ENCODE data around the gene KRTAP4-12. TPM values are rescaled to one million over a fixed set of nuclear protein-coding genes. Genes with fewer than 3 reads are reported as not detected.
"Not testable (repeated sequence)": the region's sequence is repeated elsewhere in the genome, so short reads cannot be mapped to it uniquely, and the experiment has no call there.

Gene KRTAP4-12
- not detected in 2 replicates for total RNA-seq

DNA sequence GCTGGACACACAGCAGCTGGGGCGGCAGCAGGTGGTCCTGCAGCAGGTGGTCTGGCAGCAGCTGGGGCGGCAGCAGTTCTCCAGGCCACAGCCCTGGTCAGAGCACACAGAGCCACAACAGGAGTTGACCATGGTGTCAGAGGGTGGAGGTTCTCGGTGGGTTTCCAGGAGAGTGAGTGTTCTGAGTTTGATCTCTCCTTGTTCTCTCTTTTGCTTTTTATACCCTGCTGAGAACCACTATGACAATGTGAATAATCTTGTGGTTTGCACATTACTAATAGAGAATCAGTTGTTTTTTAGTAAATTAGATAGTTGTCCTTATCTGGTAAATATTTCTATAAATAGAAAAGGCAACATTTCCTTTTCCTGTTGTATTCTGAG, at the start of gene KRTAP4-12:
Gene KRTAP4-12, minus strand, starts transcription at position 192 of the 381 bp plus-strand sequence. Its CDS starts 60 bp downstream, at position 132.
- DNase-seq = not testable (repeated sequence)

DNA sequence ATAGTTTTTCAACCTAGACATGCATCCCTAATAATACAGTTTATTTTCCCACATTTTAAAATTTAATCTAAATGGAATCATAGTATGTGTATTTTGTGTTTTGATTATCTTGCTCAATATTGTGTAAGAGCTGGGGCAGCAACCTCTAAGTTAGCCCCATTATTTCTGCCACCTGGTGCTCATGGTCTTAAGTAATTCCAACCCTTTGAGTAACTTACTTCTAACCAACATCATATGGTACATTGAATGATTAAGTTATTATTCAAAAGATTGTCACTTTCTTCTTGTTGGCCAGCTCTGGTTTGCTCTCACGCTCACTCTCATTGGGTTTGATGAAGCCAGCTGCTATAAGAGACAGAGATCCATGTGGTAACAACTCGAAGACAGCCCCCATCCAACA, 47.9 kb upstream of the KRTAP4-12 start:
- DNase-seq = no peak

DNA sequence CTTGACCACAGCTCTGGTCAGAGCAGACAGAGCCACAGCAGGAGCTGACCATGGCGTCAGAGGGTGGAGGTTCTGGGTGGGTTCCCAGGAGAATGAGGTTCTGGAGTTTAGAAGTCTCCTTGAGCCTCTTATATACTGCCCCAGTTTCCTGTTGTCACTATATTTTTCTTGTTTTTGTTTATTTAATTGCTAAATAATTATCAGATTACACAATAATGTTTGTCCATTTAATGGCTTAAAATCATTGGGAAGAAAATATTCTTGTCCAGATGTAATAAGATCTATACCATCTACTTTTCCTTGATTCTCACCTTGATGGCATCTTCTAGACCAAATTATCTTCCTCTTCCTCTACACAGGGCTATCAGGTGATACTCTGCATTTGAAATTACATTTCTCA, 44.1 kb upstream of the KRTAP4-12 start, which contains the start of gene KRTAP4-3:
Gene KRTAP4-3, minus strand, starts transcription at position 101 of the 400 bp plus-strand sequence. Its CDS starts 49 bp downstream, at position 52.
- DNase-seq = no peak

DNA sequence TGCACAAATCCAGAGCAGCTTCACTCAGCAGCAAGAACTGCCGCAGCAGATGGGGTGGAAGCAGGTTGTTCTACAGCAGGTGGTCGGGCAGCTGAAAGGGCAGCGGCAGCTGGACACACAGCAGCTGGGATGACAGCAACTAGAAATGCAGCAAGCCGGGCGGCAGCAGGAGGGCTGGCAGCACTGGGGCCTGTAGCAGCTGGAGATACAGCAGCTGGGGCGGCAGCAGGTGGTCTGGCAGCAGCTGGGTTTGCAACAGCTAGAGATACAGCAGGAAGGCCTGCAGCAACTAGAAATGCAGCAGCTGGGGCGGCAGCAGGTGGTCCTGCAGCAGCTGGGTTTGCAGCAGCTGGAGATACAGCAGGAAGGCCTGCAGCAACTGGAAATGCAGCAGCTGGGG, 43.6 kb upstream of the KRTAP4-12 start:
- no peak for DNase-seq

DNA sequence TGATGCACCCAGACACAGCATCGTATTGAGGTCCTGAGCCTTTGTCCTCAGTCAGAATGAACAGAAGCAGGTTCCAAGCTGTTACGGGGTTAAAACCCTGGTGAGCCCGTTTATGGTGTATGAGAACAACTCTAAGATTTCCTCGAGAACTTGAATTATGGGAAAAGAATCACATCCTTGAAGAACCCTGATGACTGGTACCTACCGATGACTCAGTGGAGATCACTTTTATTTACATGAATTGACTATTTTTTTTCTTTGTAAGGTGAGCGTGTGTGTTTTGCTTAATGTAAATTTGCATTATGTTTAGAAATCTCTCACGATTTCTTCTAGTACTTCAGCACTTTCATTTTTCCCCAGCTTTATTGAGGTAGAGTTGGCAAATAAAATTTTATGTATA, 39.8 kb upstream of the KRTAP4-12 start:
- no peak for DNase-seq

DNA sequence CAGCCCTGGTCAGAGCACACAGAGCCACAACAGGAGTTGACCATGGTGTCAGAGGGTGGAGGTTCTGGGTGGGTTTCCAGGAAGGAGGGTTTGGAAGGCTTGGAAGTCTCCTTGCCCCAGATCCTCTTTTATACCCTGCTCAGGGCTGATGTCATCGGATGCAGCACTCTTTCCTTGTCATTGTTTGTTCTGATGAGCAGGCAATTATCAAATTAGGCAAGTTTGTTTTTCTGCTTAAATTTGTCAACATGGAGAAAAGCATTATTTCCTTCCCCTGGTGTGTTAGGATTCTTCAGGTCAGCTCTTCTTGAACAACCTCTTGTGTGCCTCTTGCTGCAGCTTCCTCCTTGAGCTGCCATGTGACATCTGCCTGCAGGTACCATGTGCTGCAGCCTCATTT, 36.7 kb upstream of the KRTAP4-12 start, which contains the start of gene KRTAP4-4:
Gene KRTAP4-4, minus strand, starts transcription at position 101 of the 400 bp plus-strand sequence. Its CDS starts 57 bp downstream, at position 44.
- no peak for DNase-seq

DNA sequence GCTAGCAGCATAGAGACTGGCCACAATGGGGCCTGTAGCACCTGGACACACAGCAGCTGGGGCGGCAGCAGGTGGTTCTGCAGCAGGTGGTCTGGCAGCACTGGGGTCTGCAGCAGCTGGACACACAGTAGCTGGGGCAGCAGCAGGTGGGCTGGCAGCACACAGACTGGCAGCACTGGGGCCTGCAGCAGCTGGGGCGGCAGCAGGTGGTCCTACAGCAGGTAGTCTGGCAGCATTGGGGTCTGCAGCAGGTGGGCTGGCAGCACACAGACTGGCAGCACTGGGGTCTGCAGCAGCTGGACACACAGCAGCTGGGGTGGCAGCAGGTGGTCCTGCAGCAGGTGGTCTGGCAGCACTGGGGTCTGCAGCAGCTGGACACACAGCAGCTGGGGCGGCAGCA, 36.2 kb upstream of the KRTAP4-12 start:
- DNase-seq = not testable (repeated sequence)

DNA sequence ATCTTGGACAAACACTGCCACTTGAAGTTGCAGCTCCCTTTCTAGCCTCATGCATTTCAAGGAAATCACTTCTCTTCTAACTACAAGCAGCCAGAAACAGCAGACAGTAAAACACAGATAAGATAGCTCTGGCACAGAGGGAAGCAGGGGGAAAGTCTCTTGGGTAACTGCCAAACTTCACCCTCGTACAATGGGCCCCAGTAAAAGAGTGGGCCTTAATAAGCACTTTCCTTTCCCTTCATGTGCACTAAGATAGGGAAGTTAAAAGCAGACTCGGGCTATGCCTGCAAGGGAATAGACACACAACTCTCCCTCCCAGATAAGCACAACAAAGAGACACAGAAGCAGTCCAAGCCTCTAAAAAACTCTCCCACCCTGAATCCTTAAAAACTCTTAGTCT, 29.9 kb upstream of the KRTAP4-12 start:
- no peak for DNase-seq

DNA sequence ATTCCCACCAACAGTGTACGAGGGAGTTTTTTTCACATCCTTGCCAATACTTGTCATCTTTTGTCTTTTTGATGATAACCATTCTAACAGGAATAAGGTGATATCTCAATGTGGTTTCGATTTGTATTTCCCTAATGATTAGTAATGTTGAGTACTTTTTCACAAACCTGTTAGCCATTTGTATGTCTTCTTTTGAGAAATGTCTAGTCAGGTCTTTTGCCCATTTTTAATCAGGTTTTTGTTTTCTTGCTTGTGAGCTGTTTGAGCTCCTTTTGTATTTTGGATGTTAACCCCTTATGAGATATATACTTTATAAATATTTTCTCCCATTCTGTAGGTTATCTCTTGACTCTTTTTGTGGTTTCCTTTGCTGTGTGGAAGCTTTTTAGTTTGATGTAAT, 27.5 kb upstream of the KRTAP4-12 start:
- DNase-seq = no peak

DNA sequence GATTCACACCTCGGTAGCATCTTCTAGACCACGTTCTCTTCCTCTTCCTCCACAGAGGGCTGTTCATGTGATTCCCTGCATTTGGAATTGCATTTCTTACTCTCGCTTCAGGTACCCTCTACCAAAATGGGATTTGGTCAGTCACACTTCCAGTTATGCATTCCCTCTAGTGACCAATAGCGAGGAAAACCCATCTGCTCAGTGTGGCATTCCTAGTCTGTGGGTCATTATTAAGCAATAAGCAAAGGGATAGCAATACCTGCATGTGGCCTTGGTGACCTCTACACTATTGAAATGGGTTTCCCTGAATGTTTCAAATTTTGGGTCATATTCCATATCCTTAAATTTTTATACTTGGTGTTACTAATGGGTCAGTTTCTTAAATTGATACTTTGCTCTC, 26.0 kb upstream of the KRTAP4-12 start:
- no peak for DNase-seq

DNA sequence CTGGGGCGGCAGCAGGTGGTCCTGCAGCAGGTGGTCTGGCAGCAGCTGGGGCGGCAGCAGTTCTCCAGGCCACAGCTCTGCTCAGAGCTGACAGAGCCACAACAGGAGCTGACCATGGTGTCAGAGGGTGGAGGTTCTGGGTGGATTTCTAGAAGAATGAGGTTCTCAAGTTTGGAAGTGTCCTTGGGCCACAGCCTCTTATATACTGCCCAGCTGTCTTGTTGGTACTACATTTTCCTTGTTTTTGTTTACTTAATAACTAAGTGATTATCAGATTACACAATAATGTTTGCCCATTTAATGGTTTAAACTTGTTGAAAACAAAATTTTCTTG, 25.6 kb upstream of the KRTAP4-12 start, which contains the start of gene KRTAP4-5:
Gene KRTAP4-5, minus strand, starts transcription at position 174 of the 334 bp plus-strand sequence. Its CDS starts 58 bp downstream, at position 116.
- no peak for DNase-seq

DNA sequence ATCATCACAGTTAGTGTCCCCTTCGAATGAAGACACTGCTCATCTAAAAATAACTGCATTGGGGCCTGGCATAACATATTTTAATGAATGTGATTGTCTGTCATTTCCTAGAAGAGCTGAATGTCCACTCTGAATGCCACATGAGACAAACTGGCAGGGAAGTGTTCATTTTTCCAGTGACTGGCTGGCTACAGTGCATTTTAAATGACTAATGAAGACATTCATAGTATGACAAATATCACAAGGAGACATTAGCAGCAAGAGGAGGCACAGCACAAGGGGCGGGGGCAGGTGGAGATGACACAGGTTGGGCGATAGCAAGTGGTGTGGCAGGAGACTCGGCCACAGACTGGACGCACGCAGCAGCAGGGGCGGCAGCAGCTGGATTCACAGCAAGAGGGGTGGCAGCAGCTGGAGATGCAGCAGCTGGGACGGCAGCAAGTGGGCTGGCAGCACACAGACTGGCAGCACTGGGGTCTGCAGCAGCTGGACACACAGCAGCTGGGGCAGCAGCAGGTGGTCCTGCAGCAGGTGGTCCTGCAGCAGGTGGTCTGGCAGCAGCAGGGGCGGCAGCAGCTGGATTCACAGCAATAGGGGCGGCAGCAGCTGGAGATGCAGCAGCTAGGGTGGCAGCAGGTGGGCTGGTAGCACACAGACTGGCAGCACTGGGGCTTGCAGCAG, 25.1 kb upstream of the KRTAP4-12 start:
- DNase-seq = not testable (repeated sequence)

DNA sequence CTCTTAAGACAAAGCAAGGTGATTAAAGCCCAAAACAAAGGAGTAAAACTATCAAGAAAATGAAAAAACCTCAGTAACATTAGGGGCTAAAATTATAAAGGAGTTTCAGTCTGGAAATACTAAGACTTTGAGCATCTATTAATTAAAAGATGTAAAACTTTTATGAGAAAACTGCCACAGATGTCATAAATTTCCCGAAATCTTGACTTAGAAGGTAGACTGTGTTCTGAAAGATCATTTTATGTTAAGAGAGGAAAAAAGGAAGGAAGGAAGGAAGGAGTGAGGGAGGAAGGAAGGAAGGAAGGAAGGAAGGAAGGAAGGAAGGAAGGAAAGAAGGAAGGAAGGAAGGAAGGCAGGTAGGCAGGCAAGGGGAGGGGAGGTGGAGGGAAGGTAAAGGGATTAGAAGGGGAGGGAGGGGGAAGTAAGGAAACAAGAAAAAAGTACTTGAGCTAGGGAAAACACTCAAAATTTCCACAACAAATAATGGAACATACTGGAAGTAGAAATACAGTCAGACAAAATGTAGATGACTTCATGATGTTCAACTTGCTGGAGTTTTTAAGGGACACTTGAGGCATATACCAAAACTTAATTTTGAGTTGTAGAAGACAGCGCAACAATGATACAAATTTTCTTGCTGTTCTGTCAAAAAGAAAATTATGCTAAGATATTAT, 23.7 kb upstream of the KRTAP4-12 start:
- DNase-seq = no peak

DNA sequence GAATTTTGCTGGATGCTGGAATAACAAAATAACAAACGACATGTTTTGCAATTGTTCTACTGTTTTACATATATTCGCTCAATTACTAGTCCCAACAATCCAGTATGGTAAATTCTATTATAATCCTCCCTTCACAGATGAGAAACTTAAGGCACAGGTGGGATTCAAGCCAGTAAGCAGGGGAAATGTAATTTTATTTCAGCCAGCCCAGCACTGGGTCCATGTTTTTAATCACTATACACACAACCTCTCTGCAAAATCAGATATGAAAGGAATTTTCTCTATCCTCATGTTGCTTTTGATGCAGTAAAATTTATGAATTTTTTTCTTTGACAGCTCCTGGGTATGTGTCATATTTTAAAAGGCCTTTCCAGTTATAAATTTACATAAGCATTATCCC, 21.3 kb upstream of the KRTAP4-12 start:
- DNase-seq = no peak

DNA sequence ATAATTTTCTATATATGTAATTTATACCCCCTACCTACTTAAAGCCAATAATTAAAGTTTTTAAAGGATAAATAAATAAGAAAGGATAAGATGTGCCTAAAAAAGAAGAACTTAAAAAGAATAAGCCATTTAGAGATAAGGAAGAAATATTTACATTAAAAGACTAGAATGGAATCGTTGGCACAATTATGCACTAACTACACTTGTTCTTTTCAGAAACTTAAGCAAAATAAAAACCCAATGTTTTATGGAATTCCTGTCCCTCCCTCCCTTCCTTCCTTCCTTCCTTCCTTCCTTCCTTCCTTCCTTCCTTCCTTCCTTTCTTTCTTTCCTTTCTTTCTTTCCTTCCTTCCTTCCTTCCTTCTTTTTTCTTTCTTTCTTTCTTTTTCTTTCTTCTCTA, 20.9 kb upstream of the KRTAP4-12 start:
- DNase-seq = no peak

DNA sequence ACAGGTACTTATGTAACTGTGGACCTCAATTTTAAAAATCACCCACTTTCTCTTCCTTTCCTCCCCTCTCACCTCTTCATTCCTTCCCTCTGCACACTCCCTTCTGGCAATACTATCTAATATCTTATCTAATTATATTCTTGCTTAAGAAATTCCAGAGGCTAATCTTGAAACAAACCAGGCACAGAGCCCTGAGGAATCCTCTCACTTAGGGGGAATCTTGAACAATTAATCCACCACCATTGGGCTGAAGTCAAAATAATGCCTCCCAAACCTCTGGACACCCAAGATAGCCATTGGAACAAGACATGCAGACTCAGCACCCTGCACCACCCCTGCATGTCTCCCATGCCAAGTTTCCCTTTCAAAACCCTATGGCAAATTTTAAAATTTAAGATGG, 17.4 kb upstream of the KRTAP4-12 start:
- DNase-seq = no peak

DNA sequence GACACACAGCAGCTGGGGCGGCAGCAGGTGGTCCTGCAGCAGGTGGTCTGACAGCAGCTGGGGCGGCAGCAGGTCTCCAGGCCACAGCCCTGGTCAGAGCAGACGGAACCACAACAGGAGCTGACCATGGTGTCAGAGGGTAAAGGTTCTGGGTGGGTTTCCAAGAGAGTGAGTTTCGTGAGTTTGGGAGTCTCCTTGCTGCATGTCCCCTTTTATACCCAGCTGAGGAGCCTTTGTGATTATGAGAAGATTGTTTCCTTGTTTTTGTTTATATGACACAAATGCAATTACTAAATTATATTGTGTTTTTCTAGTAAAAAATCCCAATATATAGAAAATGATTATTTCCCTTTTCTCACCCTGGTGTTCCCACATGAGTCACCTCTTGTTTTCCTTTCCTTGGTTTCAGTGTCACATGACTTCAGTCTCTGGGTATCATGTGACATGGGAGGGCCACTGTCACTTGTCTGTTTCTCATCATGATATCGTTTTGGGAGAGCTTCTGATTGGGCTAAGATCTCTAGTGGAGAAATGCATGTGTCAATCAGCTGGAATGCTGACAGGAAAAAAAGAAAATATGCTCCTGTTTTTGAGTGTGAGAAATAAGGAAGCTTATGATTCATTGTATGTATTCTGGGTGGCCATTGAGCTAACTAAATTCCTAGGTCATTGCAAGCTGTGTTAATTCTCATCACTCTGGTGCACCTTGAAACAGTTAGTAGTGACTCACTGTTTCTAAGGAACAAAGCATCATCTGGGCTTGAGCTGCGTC, 16.6 kb upstream of the KRTAP4-12 start, which contains the start of gene KRTAP4-6:
Gene KRTAP4-6, minus strand, starts transcription at position 185 of the 772 bp plus-strand sequence. Its CDS starts 57 bp downstream, at position 128.
- DNase-seq = peak; percentile 60

DNA sequence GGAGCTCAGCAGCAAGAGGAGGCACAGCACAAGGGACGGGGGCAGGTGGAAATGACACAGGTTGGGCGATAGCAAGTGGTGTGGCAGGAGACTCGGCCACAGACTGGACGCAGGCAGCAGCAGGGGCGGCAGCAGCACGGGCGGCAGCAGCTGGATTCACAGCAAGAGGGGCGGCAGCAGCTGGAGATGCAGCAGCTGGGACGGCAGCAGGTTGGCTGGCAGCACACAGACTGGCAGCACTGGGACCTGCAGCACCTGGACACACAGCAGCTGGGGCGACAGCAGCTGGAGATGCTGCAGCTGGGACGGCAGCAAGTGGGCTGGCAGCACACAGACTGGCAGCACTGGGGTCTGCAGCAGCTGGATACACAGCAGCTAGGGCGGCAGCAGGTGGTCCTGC, 15.9 kb upstream of the KRTAP4-12 start:
- DNase-seq = not testable (repeated sequence)

DNA sequence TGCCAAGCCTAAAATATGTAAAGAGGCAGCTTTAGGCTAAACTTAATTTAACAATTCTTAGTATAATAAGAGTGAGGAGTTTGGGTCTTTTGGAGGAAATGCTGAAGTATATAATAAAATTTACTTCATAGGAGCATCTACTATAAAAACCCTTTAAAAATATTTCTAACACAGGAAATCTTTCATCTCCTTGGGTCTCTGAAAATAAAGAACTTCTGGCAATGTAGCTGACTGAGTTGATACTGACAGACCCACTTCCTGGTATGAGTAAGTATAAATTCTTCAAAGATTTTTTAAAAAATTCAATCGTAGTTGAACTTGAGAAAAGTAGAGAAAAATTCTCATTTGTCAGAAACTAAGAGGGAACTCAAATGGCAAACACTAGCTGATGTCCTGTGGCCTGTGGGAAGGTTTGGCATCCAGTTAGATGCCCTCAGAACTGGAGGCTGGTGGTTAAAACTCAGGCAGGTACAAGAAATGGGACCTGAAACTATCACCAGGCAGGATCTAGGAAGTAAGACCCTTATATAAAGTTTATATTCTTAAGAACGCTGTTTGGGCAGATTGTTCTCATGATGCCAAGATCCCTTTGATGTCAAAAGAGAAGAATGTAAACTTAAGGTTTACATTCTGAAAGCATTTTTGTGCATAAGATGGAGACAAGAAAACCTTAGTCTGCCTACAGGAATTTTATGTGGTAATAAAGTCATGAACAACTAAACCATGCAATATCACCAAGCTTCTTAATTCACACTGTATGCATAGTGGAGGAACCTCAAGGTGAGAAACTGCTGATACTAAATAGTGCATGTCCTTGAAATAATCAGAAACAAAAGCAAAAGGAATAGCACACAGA, 10.1 kb upstream of the KRTAP4-12 start:
- DNase-seq = no peak

DNA sequence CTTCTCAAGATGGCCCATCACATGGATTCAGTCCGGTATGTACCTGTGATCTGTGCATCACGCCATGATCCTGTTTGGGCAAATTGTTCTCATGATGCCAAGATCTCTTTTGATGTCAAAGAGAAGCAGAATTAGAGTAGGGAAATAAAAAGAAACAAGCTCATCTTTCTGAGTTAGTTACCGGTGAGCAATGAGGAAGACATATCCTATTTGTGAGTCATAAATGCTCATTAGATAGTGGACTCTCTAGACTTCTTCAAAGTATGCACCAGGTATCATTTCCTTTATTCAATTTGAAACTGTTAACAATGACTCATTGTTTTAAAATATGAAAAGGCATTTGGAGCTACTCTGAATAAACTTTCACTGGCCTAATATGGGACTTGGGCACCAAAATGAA, 8.0 kb upstream of the KRTAP4-12 start:
- no peak for DNase-seq

DNA sequence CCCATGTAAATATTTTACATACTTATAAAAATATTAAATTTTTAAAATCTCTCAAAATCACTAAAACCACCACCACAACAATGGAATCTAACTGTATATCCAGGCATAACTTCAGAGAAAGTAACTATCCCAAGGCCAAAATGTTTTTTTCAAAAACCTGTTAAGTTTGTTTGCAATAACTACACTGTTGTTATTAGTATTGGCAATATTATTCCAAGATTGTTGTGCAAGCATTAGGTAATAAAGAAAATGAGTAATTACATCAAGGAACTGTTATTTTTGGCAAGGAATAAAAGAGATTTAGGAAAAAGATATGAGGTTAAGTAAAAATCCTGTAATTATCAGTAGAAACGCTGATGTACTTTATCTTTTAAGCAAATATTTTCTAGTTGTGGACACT, 3.4 kb upstream of the KRTAP4-12 start:
- DNase-seq = no peak

DNA sequence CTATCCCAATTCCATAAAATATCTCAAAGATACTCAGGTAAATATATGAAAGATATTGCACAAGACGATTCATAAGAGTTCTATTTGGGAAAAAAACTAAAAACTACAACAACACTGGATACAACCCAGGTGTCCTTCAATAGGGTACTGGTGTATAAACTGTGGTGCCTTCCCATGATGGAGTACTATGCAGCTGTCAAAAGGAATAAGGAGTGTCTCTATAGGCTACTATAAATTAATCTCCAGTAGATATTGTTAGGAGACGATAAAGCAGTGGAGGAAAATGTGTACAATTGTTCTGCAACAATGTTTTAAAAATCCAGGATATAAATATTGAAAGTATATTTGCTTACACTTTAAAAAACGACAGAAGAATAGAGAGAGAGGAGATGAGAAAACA, 2.4 kb upstream of the KRTAP4-12 start:
- DNase-seq = no peak

Measured in dermis blood vessel endothelial cell (primary cell).